ENCODE measurements around the gene DCBLD2. TPM values are rescaled to one million over a fixed set of nuclear protein-coding genes. Genes with fewer than 3 reads are reported as not detected.

DCBLD2 gene, protein sequence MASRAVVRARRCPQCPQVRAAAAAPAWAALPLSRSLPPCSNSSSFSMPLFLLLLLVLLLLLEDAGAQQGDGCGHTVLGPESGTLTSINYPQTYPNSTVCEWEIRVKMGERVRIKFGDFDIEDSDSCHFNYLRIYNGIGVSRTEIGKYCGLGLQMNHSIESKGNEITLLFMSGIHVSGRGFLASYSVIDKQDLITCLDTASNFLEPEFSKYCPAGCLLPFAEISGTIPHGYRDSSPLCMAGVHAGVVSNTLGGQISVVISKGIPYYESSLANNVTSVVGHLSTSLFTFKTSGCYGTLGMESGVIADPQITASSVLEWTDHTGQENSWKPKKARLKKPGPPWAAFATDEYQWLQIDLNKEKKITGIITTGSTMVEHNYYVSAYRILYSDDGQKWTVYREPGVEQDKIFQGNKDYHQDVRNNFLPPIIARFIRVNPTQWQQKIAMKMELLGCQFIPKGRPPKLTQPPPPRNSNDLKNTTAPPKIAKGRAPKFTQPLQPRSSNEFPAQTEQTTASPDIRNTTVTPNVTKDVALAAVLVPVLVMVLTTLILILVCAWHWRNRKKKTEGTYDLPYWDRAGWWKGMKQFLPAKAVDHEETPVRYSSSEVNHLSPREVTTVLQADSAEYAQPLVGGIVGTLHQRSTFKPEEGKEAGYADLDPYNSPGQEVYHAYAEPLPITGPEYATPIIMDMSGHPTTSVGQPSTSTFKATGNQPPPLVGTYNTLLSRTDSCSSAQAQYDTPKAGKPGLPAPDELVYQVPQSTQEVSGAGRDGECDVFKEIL
- total RNA-seq (2021) (29.9 and 33.6 TPM in 2 replicates), Bru-seq, nascent RNA (percentile 86 among the genes with signal in this experiment), BruChase-seq, experiment 1, labeled RNA remaining after a 2-hour chase (percentile 79 among the genes with signal in this experiment), BruChase-seq, experiment 2, labeled RNA remaining after a 6-hour chase (percentile 80 among the genes with signal in this experiment)
- long read RNA-seq, full-length matches to known transcripts: 35 of 67 reads
- long read RNA-seq, partial matches to known transcripts: 6 of 67 reads
- long read RNA-seq, other reads (novel, unspliced or antisense): 26 of 67 reads

DNA sequence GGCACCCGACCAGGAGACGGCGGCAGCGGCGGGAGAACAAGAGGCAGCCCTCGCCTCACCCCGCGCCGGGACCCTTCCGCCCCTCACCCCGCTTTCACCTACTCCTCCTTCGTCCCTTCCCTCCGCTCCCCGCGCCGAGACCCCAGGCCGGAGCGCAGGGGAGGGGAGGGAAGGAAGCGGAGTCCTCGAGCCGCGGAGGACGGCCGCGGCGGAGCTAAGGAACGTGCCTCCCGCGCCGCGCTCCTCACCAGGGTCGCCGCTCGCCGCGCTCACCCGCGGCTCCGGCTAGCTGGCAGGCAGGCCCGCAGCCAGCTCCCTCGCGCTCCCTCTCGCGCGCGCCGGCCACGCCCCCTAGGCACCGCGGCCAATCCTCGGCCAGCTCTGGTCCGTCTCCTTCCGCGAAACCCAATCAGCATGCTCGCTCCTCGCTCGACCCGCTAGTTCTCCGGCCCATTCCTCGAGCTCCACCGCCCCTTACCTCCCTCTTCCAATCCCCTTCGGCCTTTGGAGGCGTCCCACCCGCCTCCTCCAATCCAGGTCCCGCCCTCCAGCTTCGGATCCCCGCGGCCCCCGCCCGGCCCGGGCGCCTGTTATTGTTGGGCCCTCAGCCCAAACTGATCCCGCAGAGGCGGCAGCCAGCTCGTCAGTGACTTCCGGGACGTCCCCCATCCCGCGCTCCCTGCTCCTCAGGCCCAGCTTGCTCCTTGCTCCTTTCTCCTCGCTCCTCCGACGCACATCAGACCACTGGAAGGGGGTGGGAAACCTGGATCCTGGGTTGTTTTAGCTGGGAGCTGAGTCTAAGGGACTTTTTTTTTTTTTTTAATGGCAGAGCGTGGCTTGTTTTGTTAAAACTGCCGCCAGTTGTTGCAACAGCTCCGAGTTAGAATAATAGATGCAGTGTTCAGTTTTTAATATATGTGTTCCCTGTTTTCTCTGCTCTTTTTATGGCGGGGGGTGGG, at the start of gene DCBLD2:
Gene DCBLD2, minus strand, starts transcription at position 304 of the 959 bp plus-strand sequence. CDS start 369 bp downstream, outside the sequence.
- POLR2A ChIA-PET (ENCODE audit: low non-redundant PET): interaction anchor here (0.5 to 0.7 kb wide), 2 partner anchors 10 to 11 kb away, joined by 3 read pairs; no protein-coding TSS in a partner anchor
- TF ChIP-seq, protein P1, sequence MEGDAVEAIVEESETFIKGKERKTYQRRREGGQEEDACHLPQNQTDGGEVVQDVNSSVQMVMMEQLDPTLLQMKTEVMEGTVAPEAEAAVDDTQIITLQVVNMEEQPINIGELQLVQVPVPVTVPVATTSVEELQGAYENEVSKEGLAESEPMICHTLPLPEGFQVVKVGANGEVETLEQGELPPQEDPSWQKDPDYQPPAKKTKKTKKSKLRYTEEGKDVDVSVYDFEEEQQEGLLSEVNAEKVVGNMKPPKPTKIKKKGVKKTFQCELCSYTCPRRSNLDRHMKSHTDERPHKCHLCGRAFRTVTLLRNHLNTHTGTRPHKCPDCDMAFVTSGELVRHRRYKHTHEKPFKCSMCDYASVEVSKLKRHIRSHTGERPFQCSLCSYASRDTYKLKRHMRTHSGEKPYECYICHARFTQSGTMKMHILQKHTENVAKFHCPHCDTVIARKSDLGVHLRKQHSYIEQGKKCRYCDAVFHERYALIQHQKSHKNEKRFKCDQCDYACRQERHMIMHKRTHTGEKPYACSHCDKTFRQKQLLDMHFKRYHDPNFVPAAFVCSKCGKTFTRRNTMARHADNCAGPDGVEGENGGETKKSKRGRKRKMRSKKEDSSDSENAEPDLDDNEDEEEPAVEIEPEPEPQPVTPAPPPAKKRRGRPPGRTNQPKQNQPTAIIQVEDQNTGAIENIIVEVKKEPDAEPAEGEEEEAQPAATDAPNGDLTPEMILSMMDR (conservative IDR thresholded peaks at IDR 0.05; ENCODE audit: low read depth, low read length): no peak
- no peak for TF ChIP-seq EZH2 (IDR thresholded peaks at IDR 0.05; ENCODE audit: borderline replicate concordance, low read depth, low read length, poor library complexity, severe bottlenecking)

DNA sequence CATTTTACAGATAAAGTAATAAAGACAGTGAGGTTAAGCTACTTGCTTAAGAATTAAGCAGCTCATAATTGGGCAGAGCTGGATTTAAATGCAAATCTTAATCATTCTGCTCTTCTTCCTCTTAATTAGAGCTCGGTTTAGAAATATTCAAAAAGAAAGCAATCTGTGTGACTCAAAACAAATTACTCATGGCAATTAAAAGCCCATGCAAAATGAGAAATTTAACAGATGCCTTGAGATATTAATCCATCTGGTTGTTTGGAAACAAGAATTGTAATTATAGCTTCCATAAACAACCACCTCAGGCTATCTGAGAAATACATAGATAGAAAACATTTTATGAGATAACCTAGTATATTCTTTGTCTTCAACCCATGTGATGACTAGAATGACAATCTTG, 44.2 kb upstream of the DCBLD2 start:
- TF ChIP-seq, protein P1 (conservative IDR thresholded peaks at IDR 0.05; ENCODE audit: low read depth, low read length): no peak
- TF ChIP-seq EZH2 (IDR thresholded peaks at IDR 0.05; ENCODE audit: borderline replicate concordance, low read depth, low read length, poor library complexity, severe bottlenecking): no peak
- no peaks in the 10 kb centered on the region for H3K27me3 ChIP-seq (replicated peaks; ENCODE audit: insufficient read depth, low read depth, low read length, poor library complexity)
- intact Hi-C loops (cut with micrococcal nuclease; ENCODE audit: unreplicated experiment): no loop called here
- no TSS peak for BruUV-seq (replicated peaks)
- no peaks in the 10 kb centered on the region for H3K36me3 ChIP-seq (ENCODE audit: insufficient read depth, low read length, poor library complexity, severe bottlenecking)
- H3K4me3 ChIP-seq (ENCODE audit: low read depth, low read length, poor library complexity, severe bottlenecking): no peak overlapping the region
- CTCF ChIA-PET: interaction anchor here (0.6 kb wide), 1 partner anchor 61 kb away, joined by 7 read pairs; no protein-coding TSS in a partner anchor
- no peaks in the 10 kb centered on the region for H3K4me1 ChIP-seq (ENCODE audit: insufficient read depth, low read length, poor library complexity, severe bottlenecking)
- POLR2A ChIA-PET (ENCODE audit: low non-redundant PET): no interaction called here
- no peaks in the 10 kb centered on the region for H3K9me3 ChIP-seq (ENCODE audit: low read depth, low read length, poor library complexity, severe bottlenecking)
- DNase-seq (ENCODE audit: low spot score): no peak
- H3K27ac ChIP-seq (ENCODE audit: low read depth, low read length, poor library complexity, severe bottlenecking): no peak overlapping the region

More for the DNA sequence above, at the start of gene DCBLD2:
- Histone ChIP-seq H3K27ac (ENCODE audit: low read depth, low read length, poor library complexity, severe bottlenecking) (peak within 1 kb of the TSS; percentile 85), H3K36me3 (ENCODE audit: insufficient read depth, low read length, poor library complexity, severe bottlenecking) (no peaks in the 10 kb centered on the region), H3K27me3 (replicated peaks; ENCODE audit: insufficient read depth, low read depth, low read length, poor library complexity) (no peaks in the 10 kb centered on the region), H3K4me1 (ENCODE audit: insufficient read depth, low read length, poor library complexity, severe bottlenecking) (peaks cover 7% of the 10 kb centered on the region), H3K9me3 (ENCODE audit: low read depth, low read length, poor library complexity, severe bottlenecking) (no peaks in the 10 kb centered on the region), H3K4me3 (ENCODE audit: low read depth, low read length, poor library complexity, severe bottlenecking) (peak within 1 kb of the TSS; percentile 72)
- CTCF ChIA-PET: interaction anchor here (1.0 kb wide), 1 partner anchor 93 kb away, joined by 3 read pairs; no protein-coding TSS in a partner anchor
- DNase-seq (ENCODE audit: low spot score): peak; percentile 100
- no TSS peak for BruUV-seq (replicated peaks)
- intact Hi-C loops (cut with micrococcal nuclease; ENCODE audit: unreplicated experiment): loop anchor here (5.0 kb wide), 3 partner anchors 66 to 276 kb away; no protein-coding TSS in a partner anchor
